HG02759 (cell line): Measurements from ENCODE around the gene FAM98B.
"Not testable (repeated sequence)": the region's sequence is repeated elsewhere in the genome, so short reads cannot be mapped to it uniquely, and the experiment has no call there.

Source experiments
- ATAC-seq: cut with Tn5 transposase; IDR thresholded peaks from one replicate; pipeline ENCODE4 v1.9.1; 2021; ENCODE audit warnings: mild to moderate bottlenecking, moderate library complexity; ENCODE audit not compliant: unreplicated experiment

Gene FAM98B

DNA sequence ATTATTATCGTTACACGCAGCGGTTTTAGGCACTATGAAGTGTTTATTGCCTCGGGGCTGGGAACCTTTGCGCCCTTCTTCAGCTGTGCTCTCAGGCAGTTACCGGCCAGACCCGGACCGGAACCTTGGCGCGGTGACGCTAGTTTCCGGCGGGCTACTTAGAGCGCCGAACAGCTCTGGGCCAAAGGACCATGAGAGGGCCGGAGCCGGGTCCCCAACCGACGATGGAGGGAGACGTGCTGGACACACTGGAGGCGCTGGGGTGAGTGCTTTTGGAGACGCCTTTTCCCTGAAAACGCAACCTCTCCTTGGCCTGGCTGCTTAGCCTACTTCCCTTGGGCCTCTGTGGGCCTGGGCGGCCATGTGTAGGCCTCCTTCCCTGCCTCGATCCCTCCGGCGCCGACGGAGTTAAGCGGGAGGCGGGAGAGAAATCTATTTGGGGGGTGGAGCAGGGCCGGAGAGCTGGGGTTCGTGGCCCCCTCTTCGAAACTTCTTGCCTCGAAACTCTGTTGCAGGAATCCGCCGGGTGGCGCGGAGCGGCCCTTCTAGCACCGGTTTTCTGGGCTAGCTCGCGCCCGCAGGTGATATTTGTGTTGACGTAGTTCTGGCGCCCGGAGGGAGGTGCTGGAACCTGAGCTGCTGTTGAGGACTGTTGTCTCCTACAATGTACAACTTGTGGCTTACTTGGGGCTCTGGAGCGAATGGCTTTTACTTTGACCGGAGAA, at the start of gene FAM98B:
FAM98B (plus strand) TSS at position 157 of the 725 bp plus-strand sequence; CDS start at position 192, 35 bp downstream.
- peak; percentile 92 for ATAC-seq

DNA sequence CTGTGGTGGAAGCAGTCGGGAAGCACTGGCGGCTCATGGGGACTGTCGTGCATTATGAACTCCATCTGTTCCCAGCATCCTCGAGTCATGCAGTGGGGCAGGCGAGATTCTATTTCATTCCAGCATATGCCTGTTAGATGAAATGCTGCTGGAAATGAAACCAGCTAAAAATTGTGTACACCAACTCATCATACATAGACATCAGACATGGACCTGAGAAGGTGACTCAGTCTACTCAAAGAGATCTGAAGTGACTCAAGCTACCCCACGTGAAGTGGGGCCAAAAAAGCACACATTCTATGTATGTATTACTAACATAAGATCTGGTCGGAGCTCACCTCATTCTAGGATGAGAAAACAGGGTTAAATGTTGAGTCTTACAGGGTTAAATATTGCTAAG, 47.5 kb upstream of the FAM98B start:
- ATAC-seq, result no peak

DNA sequence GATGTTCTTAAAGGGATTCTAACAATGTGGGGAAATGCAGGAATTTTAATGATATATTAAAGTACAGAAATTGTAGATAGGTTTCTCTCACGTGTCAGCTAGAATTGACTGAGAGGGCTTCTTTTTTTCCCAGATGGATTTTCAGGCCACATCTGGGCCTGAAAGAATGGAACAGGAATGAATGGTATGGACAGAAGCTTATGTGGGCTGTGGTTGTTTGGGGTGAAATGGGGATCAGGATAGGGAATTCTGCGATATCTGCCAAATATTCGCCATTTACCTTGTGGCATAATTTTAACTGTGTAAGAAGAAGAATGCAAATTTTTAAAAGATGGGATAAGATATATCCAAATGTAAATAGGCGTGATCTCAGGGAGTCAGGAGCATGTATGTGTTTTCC, 45.4 kb upstream of the FAM98B start:
- no peak for ATAC-seq

DNA sequence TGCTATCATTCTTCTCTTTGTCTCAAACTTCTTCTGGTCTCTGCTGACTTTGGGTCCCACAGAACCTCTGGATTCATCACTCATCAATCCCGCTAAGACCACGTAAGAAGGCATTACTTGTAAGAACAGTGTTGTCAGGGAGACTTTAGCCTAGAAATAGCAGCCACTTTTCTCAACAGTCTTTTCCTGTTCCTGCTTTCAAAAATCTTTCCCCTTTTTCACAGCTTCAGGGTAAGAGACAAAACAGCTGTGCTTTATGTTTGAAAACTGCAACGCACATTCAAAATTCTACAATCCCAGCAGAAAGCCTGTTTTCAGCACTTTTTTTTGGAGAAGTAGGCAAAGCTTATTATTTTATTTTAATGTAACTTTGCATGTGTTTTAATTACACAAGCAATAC, 42.0 kb upstream of the FAM98B start:
- no peak for ATAC-seq

DNA sequence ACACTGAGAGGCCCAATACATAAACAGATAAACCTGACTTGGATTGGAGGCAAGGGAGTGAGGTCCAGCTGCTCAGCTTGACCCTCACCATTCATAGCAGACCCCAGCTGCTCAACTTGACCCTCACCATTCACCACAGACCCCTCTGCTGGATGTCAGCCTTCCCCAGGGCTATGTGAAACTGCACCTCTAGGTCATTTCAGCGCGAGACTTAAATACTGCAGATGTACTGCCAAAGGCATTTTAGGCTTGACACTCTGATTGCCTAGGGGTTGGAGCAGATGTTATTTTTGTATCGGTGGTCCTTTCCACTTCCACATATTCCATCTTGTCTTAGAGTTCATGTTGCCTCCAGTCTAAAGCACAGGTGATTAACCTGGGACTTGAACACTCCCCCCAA, 41.5 kb upstream of the FAM98B start:
- ATAC-seq, result no peak

DNA sequence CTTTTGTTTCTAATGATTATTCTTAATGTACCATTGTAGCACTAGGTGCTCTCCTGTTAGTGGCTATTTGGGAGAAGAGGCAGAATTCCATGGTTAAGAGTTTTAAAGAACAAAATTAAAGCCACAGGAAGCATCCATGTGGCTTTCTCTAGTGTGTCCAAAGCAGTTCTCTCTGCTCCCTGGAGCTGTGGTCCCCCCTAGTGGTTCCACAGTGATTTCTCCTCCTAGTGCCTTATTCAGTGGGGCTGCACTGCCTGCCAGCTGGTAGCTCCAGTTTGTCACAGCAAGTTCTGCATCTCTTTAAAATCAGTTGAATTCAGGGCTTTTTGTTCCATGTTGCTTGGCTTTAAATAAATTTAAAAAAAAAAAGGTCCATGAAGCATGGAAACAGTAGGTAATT, 39.6 kb upstream of the FAM98B start:
- no peak for ATAC-seq

DNA sequence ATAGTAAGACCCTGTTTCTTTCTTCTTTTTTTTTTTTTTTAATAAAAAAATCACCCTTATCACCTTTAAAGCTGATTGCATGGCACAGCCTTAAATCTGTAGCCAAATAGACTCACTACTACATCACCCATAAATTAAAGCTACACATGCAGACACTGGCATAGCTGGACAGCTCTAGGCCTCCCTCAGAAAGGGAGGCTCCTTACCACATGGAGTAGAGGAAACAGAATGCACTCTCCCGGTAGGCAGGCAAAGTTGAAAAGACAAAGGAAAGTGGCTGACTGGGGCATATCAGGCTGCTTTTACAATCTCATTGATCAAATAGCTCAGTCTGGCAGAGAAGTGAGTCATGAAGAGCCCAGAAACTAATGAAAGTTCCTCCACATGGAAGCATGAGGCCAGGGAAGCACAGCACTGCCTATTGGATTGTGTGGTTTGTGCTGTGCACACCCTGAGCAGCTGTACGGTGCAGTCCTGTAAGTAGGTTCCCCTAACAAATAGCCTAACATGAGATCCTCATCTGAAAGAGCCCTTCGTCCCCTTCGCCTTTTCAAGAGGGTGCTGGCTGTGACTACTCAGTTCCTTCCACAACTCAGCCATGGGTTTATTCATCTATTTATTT, 32.7 kb upstream of the FAM98B start:
- no peak for ATAC-seq

DNA sequence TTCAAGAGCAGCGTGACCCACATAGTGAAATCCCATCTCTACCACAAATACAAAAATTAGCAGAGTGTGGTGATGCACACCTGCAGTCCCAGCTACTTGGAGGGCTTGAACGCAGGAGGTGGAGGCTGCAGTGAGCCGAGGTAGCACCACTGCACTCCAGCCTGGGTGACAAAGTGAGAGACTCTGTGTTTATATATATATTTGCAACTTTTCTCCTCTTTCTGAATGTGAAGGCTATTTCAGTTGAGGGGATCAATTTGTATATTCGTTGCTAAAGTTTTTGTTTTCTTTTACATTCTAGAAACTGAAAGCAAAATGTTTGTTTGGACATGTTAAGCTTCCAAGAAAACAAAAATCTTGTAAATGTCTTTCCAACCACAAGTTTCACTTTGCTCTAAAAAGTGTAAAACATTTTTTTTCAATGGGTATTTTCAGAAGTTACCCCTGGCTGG, 29.8 kb upstream of the FAM98B start:
- ATAC-seq, result peak; percentile 49

DNA sequence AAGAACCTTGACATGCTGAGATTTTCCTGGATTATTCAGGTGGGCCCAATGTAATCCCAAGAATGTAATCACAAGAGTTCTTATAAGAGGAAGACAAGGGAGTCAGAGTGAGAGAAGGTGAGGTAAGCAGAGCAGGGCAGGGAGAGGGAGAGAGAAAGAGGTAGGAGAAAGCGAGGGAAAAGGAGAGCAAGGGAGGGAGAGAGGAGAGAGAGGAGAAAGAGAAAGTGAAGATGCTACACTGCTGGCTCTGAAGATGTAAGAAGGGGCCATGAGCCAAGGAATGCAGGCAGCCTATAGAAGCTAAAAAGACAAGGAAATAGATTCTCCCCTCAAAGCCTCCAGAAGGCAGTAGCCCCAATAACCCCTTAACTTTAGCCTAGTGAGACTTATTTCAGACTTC, 28.7 kb upstream of the FAM98B start:
- no peak for ATAC-seq

DNA sequence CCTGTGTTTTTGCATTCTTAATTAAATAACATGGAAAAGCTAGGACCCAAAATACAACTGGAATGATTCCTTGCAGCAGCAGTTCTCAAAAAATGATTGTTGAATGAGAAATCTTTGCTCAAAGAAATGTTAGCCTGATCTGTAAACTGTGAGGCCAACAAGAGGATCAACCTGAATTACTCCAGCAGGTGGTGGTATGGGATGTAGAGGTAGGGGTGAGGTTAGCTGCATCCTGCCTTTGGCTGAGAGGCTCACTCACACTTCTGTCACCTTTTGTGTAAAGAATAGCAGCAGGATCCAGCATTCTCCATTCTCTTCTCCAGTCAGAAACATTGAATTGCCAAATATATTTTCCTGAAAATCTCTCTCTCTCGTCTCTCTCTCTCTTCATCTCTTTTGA, 26.5 kb upstream of the FAM98B start:
- no peak for ATAC-seq

DNA sequence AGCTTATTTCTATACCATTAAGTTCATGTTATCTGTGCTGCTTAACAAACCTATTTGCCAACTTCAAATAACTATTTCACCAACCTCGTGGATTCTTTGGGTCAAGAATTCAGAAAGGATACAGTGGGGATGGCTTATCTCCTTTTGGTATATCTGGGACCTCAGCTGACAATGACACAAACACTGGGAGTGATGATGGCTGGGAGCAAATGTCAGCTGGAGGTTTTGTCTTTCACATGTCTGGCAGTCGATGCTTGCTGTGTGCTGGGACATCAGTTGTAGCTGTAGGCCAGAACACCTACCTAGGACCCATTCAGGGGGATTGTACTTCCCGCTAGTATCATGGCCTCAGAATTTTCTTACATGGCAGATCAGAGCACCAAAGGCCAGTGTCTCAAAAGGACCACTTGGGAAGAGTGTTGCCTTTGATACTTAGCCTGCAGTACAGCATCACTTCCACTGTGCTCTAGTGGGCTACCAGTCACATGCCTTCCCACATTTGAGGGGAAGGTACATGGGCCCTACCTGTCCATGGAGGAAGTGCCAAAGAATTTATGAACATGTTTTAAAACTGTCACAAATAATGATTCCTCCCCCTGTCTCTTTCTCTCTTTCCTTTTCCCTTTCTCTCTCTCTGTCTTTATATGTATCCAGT, 23.7 kb upstream of the FAM98B start:
- ATAC-seq, result no peak

DNA sequence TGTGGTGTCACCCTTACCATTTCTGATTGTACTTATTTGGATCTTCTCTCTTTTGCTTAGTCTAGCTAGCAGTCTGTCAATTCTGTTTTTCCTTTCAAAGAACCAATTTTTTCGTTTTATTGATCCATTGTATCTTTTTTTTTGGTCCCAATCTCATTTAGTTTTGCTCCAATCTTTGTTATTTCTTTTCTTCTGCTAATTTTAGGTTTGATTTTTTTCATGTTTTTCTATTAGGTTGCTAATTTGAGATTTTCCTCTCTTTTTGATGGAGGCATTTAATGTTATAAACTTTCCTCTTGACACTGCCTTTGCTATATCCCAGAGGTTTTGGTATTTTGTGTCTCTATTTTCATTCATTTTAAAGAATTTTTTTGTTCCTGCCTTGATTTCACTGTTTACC, 16.9 kb upstream of the FAM98B start:
- no peak for ATAC-seq

DNA sequence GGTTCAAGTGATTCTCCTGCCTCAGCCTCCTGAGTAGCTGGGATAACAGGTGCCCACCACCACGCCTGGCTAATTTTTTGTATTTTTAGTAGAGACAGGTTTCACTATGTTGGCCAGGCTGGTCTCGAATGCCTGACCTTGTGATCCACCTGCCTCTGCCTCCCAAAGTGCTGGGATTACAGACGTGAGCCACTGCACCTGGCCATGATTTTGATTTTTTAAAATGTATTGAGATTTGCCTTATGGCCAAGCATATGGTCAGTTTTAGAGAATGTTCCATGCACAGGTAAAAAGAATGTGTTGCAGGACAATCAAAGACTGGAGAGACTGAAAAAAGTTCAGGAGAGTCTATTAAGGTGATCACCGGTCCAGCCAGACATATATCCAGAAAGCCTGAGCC, 16.3 kb upstream of the FAM98B start:
- ATAC-seq, result not testable (repeated sequence)

DNA sequence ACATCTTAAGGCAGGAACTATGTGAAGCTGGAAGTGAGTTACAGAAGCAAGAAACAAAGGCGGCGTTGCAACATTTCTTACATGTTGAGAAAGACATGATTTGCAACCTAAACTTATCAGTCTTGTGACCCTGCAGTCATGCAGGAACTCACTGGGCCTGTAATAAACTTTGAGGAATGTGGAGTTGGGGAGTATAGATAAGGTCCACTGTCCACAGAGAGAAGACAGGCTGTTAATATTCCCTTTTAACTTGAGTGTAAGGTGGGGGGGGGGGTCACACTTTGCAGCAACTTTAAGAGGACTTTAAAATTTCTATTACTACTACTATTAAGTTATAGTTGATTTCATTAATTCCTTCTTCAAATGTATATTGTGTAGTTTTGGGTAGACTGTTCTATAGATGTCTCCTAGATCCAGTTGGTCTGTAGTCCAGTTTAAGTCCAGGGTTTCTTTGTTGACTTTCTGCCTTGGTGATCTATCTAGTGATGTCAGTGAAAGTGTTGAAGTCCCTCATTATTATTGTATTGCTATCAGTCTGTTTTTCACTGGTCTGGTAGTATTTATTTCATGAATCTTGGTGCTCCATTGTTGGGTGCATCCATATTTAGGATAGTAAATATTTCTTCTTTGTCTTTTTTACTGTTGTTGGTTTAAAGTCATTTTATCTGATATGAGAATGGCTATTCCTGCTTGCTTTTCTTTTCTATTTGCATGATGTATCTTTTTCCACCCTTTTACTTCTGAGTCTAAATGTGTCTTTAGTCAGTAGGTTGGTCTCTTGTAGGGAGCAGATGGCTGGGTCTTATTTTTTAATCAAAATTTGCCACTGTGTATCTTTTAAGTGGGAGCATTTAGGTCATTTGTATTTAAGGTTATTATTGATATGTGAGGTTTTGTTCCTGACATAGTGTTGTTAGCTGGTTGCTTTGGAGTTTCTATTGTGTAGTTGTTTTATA, 15.6 kb upstream of the FAM98B start:
- ATAC-seq, result no peak

DNA sequence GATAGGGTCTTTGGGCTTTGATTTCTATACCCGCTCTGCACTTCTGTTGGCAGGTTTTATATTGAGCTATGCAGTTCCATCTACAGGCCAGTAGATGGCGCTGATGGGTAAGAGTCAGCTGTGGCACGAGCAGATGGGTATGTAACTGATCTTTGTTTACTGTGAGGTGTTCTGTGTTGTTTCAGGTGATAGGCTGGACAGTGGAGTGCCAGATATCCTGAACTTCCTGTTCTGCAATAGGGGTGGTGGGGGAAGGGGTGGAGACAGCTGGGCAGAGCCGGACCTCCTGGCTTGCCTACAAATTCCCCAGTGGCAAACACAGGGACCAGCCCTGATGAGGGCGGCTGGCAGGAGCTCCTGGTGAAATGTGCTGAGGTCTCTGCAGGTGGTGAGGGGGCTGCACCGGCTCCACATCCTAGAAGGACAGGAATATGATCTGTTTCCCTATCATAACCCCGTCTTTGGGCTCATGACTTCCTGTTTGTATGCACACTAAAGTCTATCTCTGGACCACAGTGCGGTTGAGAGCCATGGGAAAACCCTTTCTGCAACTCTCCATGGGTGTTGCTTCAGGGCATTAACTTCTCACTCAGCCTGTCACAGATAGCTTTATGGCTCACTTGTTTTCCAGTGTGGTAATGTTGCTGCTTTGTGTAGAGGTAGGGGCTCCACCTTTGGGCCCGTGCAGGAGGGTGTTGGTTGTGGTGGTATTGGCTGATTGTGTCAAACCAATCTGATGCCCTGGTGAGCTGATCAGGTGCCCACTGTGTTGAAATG, 13.4 kb upstream of the FAM98B start:
- ATAC-seq, result peak; percentile 80

DNA sequence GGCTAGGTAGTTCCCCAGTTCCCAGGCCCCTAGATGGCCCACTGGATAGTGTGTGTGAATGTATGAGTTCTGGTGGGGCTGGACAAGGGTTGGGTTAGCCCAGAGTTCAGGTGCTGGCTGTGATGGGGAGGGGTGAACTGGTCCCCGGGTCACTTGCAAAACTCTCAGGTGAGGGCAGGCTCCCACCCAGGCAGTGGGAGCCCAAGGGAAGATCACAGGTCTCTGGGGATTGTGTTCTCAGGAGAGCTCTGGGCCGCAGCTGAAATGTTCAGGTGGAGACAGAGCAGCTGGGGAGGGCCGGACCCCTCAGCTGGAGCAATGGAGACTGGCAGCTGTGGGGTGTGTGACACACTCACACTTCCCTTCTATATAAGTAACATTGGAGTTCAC, 12.8 kb upstream of the FAM98B start:
- no peak for ATAC-seq

DNA sequence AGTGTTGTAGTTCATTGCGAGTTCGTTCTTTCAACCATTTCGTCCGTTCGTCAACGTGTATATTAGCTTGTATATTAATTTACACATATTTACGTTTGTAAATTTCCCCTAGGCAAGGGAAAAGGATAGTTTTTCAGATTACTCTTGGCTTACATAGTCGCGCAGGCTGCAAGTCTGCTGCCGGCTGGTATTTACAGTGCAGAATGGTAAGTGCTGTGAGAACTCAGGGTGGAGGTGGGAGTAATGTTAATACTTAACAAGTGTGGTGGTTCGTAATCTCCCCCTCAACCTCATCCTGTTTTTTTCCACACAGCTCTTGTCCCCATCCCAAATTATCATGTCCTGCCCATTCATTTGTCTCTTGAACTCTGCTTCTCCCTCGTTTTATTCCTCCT, 766 bp downstream of the FAM98B start:
- ATAC-seq, result peak; percentile 16

DNA sequence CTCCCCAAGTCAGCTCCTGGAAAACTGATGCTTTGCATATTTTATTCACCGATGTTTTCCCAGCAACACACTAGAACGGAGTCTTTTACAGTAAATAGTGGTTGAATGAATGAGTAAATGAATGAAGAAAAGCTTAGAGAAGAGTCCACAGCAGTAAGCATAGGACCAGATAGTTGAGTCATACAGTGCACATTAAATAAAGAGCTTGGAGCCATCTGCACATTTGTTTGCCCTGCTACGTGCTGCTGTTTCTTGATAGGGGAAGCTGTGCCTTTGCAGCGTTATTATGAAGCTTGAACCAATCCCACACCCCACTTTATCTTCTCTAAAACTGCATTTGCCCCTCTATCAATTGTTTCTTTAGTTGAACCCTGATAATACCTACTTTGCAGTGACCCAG, 1.2 kb downstream of the FAM98B start:
- ATAC-seq, result no peak

DNA sequence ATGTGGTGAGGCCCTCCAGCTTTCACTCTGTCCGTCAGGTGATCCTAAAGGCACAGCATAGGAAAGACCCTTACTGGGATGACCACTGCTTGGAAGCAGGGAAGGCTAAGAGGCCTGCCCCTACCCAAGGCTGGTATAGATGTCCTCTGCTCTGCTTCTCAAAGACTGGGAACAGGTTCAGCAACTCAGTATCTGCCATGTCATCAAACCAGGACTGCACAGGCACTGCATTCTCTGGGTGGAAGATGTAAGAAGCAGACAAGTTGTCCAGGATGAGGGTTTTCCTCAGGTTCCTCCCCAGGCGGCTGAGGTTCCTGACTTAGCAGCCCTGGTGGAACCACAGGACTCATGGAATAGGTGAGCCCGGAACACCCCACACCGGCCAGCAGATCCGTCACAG, 4.7 kb downstream of the FAM98B start:
- no peak for ATAC-seq

DNA sequence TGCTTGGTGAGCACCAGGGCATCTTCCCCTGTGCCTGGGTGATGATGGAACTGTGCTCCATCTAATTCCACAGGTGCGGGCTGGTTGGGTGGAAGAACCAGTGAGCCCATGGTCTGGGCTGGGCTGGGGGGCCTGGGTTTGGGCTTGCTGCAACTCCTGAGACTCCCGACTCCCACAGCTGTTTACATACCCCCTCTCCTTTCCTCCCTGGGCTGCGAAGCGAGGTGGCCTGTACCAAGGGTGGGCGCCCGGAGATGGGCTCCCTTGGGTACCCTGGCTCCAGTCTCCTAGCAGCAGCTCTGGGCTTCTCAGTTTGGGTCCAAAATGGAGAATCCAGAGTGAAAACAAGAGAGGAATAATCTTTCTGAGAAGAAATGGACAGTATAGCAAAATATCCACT, 5.6 kb downstream of the FAM98B start:
- no peak for ATAC-seq
